Dedifferentiated amniotic fluid mesenchymal stem cell (primary cell): ENCODE measurements around the gene PCP4.

Experiments
- DNase-seq: peaks from one replicate; pipeline ENCODE4 v3.0.0-alpha.2; 2016; ENCODE audit errors: extremely low spot score

The PCP4 gene

DNA sequence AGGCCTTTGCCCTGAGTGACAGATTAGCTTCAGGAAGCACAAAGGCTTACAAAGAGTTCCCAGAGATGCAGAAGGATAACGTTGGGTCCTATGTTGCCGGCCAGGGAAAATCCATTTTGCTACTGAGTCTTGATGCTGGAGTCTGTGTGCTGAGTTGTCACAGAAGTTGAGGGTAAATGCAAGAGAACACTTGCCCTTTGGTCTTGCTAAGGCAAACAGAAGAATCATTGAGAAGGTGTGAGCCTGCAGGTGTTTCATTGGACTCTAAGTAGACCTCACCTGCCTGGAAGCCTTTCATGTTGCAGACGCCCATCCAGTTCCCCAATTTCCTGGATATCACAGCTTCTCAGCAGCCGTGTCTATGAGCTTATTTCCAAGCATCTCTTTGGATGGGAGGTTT lies 105.2 kb downstream of the PCP4 start:
- no peak for DNase-seq

- DNase-seq: no peak
These were observed 105.9 kb downstream of the PCP4 start for GRCh38 chr21:39972976-39973770.

- no peak for DNase-seq
These were observed 109.6 kb downstream of the PCP4 start for GRCh38 chr21:39976800-39977199.
